22Rv1 (cell line): ENCODE data around the gene HNRNPF.

ENCODE experiments used
- CTCF ChIP-seq: fragments of 450-650 bp; IDR thresholded peaks from 2 replicates; pipeline ENCODE4 v1.5.1; 2017; ENCODE audit warnings: mild to moderate bottlenecking
- ZFX ChIP-seq: fragments of 450-650 bp; IDR thresholded peaks from 2 replicates; pipeline ENCODE4 v1.6.1; 2017; ENCODE audit warnings: antibody characterized with exemption, borderline replicate concordance

DNA sequence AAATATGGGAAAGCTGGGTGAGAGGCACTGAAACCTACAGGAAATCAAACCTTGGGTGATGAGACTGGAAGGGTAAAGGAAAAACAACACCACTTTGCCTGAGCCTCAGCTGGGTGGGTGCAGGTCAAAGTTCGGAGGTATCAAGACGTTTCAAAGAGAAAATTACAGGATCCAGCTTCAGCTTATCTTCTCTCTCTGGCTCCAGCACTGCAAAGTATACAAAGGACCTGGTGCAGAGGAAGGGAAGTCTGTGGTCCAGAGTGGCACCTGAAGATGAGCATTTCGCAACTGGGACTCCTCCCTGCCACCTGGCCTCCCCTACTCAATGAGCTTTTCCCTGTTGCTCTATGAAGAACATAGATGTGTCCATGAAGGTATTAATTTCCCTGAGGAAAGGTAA, 44.0 kb downstream of the HNRNPF start:
- TF ChIP-seq CTCF, result no peak
- no peak for TF ChIP-seq ZFX
